Jurkat, Clone E6-1 (cell line): ENCODE measurements around the gene MSLN.

Experiments
- DNase-seq: peaks from one replicate; pipeline ENCODE4 v3.0.0-alpha.2; 2011; ENCODE audit warnings: low read depth, low spot score
- H3K4me3 ChIP-seq: 2 replicates; pipeline ENCODE4 v1.5.1; 2011; ENCODE audit warnings: mild to moderate bottlenecking, low read length, control low read depth, moderate library complexity

MSLN gene

GRCh38 chr16:814974-815373 lies 54.4 kb downstream of the MSLN start:
- no peak for DNase-seq
- no peak overlapping the region for H3K4me3 ChIP-seq

- no peak overlapping the region for H3K4me3 ChIP-seq
Observed at GRCh38 chr16:815861-816260, 55.3 kb downstream of the MSLN start.

GRCh38 chr16:817001-817906 lies 56.7 kb downstream of the MSLN start:
- no peak overlapping the region for H3K4me3 ChIP-seq
- no peak for DNase-seq

More at GRCh38 chr16:815861-816260, 55.3 kb downstream of the MSLN start:
- DNase-seq: no peak

GRCh38 chr16:818132-818531 lies 57.6 kb downstream of the MSLN start:
- H3K4me3 ChIP-seq: no peak overlapping the region
- no peak for DNase-seq
